HepG2 (cell line): ENCODE data around the gene RUNX2. TPM values are rescaled to one million over a fixed set of nuclear protein-coding genes. Genes with fewer than 3 reads are reported as not detected.

Experiments used
- KLF11 ChIP-seq: IDR thresholded peaks from 2 replicates; pipeline ENCODE4 v1.6.1; 2016; ENCODE audit warnings: missing compliant biosample characterization
- MAF1 ChIP-seq: sonication (generic); formaldehyde crosslinking; IDR thresholded peaks from 2 replicates; pipeline ENCODE4 v1.5.0; 2020; ENCODE audit warnings: missing genetic modification reagents, borderline replicate concordance
- MXD4 ChIP-seq: IDR thresholded peaks from 2 replicates; pipeline ENCODE4 v1.6.1; 2016; ENCODE audit warnings: mild to moderate bottlenecking, missing biosample characterization, missing genetic modification reagents
- TRIM22 ChIP-seq: fragments of 450-650 bp; IDR thresholded peaks from 2 replicates; pipeline ENCODE4 v1.6.1; 2017
- ZFX ChIP-seq: sonication (generic); formaldehyde crosslinking; IDR thresholded peaks from 2 replicates; pipeline ENCODE4 v1.4.0; 2020; ENCODE audit warnings: mild to moderate bottlenecking, low read depth, missing genetic modification reagents, moderate library complexity
- polyA plus RNA-seq, 8 experiments: library from polyadenylated mRNA; depleted of rRNA in 3 of 8; stranded (reverse) in 7 of 8; unstranded in 1 of 8; fragments of >200 nt; fragmentation: Illumina TruSeq in 4 of 8; extraction: Trizol in 4 of 8; gene quantifications; 2 replicates each; pipeline versions ENCODE4 v1.2.1 to v1.2.3, GENCODE V29; 2011 to 2016; ENCODE audit warnings: low read depth in 4 of 8, missing spikeins in 1 of 8, mixed read lengths in 1 of 8; ENCODE audit not compliant: insufficient read depth in 1 of 8
- total RNA-seq, 5 experiments: library from RNA; depleted of rRNA; stranded (reverse); fragments of >200 nt; fragmentation: Illumina TruSeq; extraction: Trizol; gene quantifications; 2 replicates each; pipeline ENCODE4 v1.2.3, GENCODE V29; 2016; ENCODE audit warnings: low read depth in 1 of 5
- TF ChIP-seq, protein P1 (sequence below): sonication (generic); formaldehyde crosslinking; IDR thresholded peaks from one replicate; pipeline ENCODE4 v1.5.1; 2020; ENCODE audit warnings: mild to moderate bottlenecking, missing genetic modification reagents; ENCODE audit errors: not compliant biosample characterization
- TF ChIP-seq, protein P2 (sequence below), 2 experiments: sonication (generic) in 1 of 2; formaldehyde crosslinking in 1 of 2; IDR thresholded peaks; 2 replicates each; pipeline versions ENCODE4 v1.4.0 to v1.6.1; 2016 to 2020; ENCODE audit warnings: borderline replicate concordance in 1 of 2, low read depth in 1 of 2, mild to moderate bottlenecking in 1 of 2, missing genetic modification reagents in 1 of 2
- TF ChIP-seq, protein P3 (sequence below): sonication (generic); formaldehyde crosslinking; IDR thresholded peaks from 2 replicates; pipeline ENCODE4 v1.4.0; 2020; ENCODE audit warnings: missing genetic modification reagents
- TF ChIP-seq, protein P4 (sequence below): sonication (generic); formaldehyde crosslinking; IDR thresholded peaks from 2 replicates; pipeline ENCODE4 v1.8.0; 2022; ENCODE audit warnings: missing genetic modification reagents, low read depth, mild to moderate bottlenecking, borderline replicate concordance

Gene RUNX2
- total and polyA plus RNA-seq, 2 of the 13 experiments (the other 11 are each of a cell fraction or from before 2014, with no cell fraction given), result not detected

GRCh38 chr6:45445749-45446549, 117.8 kb downstream of the RUNX2 start (continued):
- TF ChIP-seq, protein P1, sequence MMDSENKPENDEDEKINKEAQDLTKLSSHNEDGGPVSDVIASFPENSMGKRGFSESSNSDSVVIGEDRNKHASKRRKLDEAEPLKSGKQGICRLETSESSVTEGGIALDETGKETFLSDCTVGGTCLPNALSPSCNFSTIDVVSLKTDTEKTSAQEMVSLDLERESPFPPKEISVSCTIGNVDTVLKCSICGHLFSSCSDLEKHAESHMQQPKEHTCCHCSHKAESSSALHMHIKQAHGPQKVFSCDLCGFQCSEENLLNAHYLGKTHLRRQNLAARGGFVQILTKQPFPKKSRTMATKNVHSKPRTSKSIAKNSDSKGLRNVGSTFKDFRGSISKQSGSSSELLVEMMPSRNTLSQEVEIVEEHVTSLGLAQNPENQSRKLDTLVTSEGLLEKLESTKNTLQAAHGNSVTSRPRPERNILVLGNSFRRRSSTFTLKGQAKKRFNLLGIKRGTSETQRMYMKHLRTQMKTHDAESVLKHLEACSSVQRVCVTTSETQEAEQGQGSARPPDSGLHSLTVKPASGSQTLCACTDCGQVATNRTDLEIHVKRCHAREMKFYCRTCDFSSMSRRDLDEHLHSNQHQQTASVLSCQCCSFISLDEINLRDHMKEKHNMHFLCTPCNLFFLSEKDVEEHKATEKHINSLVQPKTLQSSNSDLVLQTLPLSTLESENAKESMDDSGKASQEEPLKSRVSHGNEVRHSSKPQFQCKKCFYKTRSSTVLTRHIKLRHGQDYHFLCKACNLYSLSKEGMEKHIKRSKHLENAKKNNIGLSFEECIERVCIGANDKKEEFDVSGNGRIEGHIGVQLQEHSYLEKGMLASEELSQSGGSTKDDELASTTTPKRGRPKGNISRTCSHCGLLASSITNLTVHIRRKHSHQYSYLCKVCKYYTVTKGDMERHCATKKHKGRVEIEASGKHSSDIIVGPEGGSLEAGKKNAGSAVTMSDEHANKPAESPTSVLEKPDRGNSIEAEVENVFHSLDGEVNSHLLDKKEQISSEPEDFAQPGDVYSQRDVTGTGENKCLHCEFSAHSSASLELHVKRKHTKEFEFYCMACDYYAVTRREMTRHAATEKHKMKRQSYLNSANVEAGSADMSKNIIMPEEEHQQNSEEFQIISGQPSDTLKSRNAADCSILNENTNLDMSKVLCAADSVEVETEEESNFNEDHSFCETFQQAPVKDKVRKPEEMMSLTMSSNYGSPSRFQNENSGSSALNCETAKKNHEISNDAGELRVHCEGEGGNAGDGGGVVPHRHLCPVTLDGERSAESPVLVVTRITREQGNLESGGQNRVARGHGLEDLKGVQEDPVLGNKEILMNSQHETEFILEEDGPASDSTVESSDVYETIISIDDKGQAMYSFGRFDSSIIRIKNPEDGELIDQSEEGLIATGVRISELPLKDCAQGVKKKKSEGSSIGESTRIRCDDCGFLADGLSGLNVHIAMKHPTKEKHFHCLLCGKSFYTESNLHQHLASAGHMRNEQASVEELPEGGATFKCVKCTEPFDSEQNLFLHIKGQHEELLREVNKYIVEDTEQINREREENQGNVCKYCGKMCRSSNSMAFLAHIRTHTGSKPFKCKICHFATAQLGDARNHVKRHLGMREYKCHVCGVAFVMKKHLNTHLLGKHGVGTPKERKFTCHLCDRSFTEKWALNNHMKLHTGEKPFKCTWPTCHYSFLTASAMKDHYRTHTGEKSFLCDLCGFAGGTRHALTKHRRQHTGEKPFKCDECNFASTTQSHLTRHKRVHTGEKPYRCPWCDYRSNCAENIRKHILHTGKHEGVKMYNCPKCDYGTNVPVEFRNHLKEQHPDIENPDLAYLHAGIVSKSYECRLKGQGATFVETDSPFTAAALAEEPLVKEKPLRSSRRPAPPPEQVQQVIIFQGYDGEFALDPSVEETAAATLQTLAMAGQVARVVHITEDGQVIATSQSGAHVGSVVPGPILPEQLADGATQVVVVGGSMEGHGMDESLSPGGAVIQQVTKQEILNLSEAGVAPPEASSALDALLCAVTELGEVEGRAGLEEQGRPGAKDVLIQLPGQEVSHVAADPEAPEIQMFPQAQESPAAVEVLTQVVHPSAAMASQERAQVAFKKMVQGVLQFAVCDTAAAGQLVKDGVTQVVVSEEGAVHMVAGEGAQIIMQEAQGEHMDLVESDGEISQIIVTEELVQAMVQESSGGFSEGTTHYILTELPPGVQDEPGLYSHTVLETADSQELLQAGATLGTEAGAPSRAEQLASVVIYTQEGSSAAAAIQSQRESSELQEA, result no peak
- TF ChIP-seq KLF11 (CRISPR knock-in tag), result peak; percentile 92
- TF ChIP-seq, protein P2, sequence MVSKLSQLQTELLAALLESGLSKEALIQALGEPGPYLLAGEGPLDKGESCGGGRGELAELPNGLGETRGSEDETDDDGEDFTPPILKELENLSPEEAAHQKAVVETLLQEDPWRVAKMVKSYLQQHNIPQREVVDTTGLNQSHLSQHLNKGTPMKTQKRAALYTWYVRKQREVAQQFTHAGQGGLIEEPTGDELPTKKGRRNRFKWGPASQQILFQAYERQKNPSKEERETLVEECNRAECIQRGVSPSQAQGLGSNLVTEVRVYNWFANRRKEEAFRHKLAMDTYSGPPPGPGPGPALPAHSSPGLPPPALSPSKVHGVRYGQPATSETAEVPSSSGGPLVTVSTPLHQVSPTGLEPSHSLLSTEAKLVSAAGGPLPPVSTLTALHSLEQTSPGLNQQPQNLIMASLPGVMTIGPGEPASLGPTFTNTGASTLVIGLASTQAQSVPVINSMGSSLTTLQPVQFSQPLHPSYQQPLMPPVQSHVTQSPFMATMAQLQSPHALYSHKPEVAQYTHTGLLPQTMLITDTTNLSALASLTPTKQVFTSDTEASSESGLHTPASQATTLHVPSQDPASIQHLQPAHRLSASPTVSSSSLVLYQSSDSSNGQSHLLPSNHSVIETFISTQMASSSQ (IDR thresholded peaks at IDR 0.05; ENCODE audit: low read depth), result peak; percentile 45; the same call in 1 of the 2 replicates
- TF ChIP-seq, protein P2 (CRISPR knock-in tag; IDR thresholded peaks at IDR 0.05; ENCODE audit: borderline replicate concordance), result peak; percentile 68; the same call in 1 of the 2 replicates
- TF ChIP-seq ZFX (CRISPR knock-in tag), result peak; percentile 67
- peak; percentile 78 for TF ChIP-seq MXD4 (CRISPR knock-in tag)
- no peak for TF ChIP-seq MAF1 (CRISPR knock-in tag)
- TF ChIP-seq, protein P3, sequence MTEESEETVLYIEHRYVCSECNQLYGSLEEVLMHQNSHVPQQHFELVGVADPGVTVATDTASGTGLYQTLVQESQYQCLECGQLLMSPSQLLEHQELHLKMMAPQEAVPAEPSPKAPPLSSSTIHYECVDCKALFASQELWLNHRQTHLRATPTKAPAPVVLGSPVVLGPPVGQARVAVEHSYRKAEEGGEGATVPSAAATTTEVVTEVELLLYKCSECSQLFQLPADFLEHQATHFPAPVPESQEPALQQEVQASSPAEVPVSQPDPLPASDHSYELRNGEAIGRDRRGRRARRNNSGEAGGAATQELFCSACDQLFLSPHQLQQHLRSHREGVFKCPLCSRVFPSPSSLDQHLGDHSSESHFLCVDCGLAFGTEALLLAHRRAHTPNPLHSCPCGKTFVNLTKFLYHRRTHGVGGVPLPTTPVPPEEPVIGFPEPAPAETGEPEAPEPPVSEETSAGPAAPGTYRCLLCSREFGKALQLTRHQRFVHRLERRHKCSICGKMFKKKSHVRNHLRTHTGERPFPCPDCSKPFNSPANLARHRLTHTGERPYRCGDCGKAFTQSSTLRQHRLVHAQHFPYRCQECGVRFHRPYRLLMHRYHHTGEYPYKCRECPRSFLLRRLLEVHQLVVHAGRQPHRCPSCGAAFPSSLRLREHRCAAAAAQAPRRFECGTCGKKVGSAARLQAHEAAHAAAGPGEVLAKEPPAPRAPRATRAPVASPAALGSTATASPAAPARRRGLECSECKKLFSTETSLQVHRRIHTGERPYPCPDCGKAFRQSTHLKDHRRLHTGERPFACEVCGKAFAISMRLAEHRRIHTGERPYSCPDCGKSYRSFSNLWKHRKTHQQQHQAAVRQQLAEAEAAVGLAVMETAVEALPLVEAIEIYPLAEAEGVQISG (CRISPR knock-in tag), result peak; percentile 86
- TF ChIP-seq, protein P4, sequence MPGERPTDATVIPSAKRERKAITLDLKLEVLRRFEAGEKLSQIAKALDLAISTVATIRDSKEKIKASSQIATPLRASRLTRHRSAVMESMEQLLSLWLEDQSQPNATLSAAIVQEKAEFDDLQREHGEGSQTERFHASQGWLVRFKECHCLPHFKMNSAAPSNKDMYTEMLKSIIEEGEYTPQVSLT, result no peak
- no peak for TF ChIP-seq TRIM22
